Activated T-helper 1 cell treated with Interleukin-2 at 50 U/mL for 16 hours (primary cell): ENCODE results near the gene KRT85.

Source experiments
- DNase-seq: peaks from one replicate; pipeline ENCODE4 v3.0.0-alpha.2; 2020; ENCODE audit warnings: low read depth

KRT85 gene

GRCh38 chr12:52394836-52395405 lies 27.6 kb upstream of the KRT85 start:
- DNase-seq: no peak

GRCh38 chr12:52392465-52393007 lies 25.3 kb upstream of the KRT85 start:
- DNase-seq: no peak

- no peak for DNase-seq
These were observed 24.3 kb upstream of the KRT85 start for GRCh38 chr12:52391618-52392002.

GRCh38 chr12:52390739-52391617 lies 23.7 kb upstream of the KRT85 start:
- DNase-seq: no peak

- DNase-seq: no peak
These were observed 22.3 kb upstream of the KRT85 start for GRCh38 chr12:52389313-52390207.

- DNase-seq: no peak
These were observed 20.6 kb upstream of the KRT85 start for GRCh38 chr12:52387859-52388258.

GRCh38 chr12:52385226-52385702 lies 18.0 kb upstream of the KRT85 start, which contains the start of gene KRT84:
TSS of gene KRT84 (minus strand) at chr12:52385652. CDS start at chr12:52385585, 67 bp downstream.
- no peak for DNase-seq

GRCh38 chr12:52383331-52383730 lies 16.1 kb upstream of the KRT85 start:
- DNase-seq: no peak

GRCh38 chr12:52382854-52383253 lies 15.6 kb upstream of the KRT85 start:
- no peak for DNase-seq

- DNase-seq: no peak
These were observed 13.9 kb upstream of the KRT85 start for GRCh38 chr12:52381206-52381605.

GRCh38 chr12:52380271-52380694 lies 13.0 kb upstream of the KRT85 start:
- DNase-seq: no peak

GRCh38 chr12:52379536-52379935 lies 12.3 kb upstream of the KRT85 start:
- DNase-seq: no peak

- no peak for DNase-seq
These were observed 10.8 kb upstream of the KRT85 start for GRCh38 chr12:52378091-52378490.

GRCh38 chr12:52377266-52377665 lies 10.0 kb upstream of the KRT85 start:
- no peak for DNase-seq

- DNase-seq: no peak
These were observed 5.2 kb upstream of the KRT85 start for GRCh38 chr12:52372216-52373154.

- no peak for DNase-seq
These were observed 4.4 kb upstream of the KRT85 start for GRCh38 chr12:52371716-52372115.

- no peak for DNase-seq
These were observed 3.8 kb upstream of the KRT85 start for GRCh38 chr12:52370926-52371608.

GRCh38 chr12:52369809-52370208 lies 2.5 kb upstream of the KRT85 start:
- DNase-seq: no peak

- DNase-seq: no peak
These were observed 1.9 kb upstream of the KRT85 start for GRCh38 chr12:52369211-52369610.

GRCh38 chr12:52368508-52368907 lies 1.2 kb upstream of the KRT85 start:
- no peak for DNase-seq
